K562 (cell line): ENCODE results near the gene ZFYVE28. TPM values are rescaled to one million over a fixed set of nuclear protein-coding genes. Genes with fewer than 3 reads are reported as not detected.

Source experiments
- BACH1 ChIP-seq: fragments of 200-800 bp; sonication (Bioruptor generic); IDR thresholded peaks from 2 replicates; pipeline ENCODE4 v1.6.1; 2016; ENCODE audit warnings: missing genetic modification characterization, missing compliant biosample characterization
- CBX8 ChIP-seq: fragments of 200-600 bp; sonication (generic); IDR thresholded peaks from 2 replicates; pipeline ENCODE4 v1.6.1; 2012; ENCODE audit warnings: borderline replicate concordance, mixed run types, low read depth, mild to moderate bottlenecking, moderate library complexity, mixed read lengths, low read length, control low read depth, inconsistent platforms; ENCODE audit not compliant: poor library complexity, severe bottlenecking; ENCODE audit errors: extremely low read depth
- ELF4 ChIP-seq: fragments of 450-650 bp; formaldehyde crosslinking; IDR thresholded peaks from 2 replicates; pipeline ENCODE4 v1.4.0; 2022; ENCODE audit warnings: missing genetic modification characterization
- MCM3 ChIP-seq: fragments of 450-650 bp; IDR thresholded peaks from 2 replicates; pipeline ENCODE4 v1.6.1; 2016
- MCM5 ChIP-seq: fragments of 450-650 bp; IDR thresholded peaks from 2 replicates; pipeline ENCODE4 v1.6.1; 2016; ENCODE audit warnings: low read depth
- MEIS2 ChIP-seq: fragments of 450-650 bp; IDR thresholded peaks from 2 replicates; pipeline ENCODE4 v1.6.1; 2014; ENCODE audit warnings: mild to moderate bottlenecking; ENCODE audit not compliant: partially characterized antibody
- NR4A1 ChIP-seq, 2 experiments: fragments of 250-450 bp in 1 of 2; fragments of 450-650 bp in 1 of 2; sonication (Bioruptor Pico) in 1 of 2; IDR thresholded peaks; 2 replicates each; pipeline versions ENCODE4 v1.4.0 to v1.6.1; 2016 to 2020; ENCODE audit warnings: mild to moderate bottlenecking in 2 of 2, missing compliant biosample characterization in 1 of 2, missing genetic modification characterization in 1 of 2, moderate library complexity in 1 of 2
- OTX1 ChIP-seq: fragments of 450-650 bp; formaldehyde crosslinking; IDR thresholded peaks from 2 replicates; pipeline ENCODE4 v1.4.0; 2022; ENCODE audit warnings: mild to moderate bottlenecking
- RNF2 ChIP-seq: sonication (generic); IDR thresholded peaks from 2 replicates; pipeline ENCODE4 v1.6.1; 2016
- SMAD3 ChIP-seq: fragments of 450-650 bp; formaldehyde crosslinking; conservative IDR thresholded peaks from 2 replicates; pipeline ENCODE4 v1.4.0; 2020; ENCODE audit warnings: mild to moderate bottlenecking
- SMAD4 ChIP-seq: fragments of 250-450 bp; sonication (Bioruptor Pico); conservative IDR thresholded peaks from 2 replicates; pipeline ENCODE4 v1.8.0; 2021; ENCODE audit warnings: inconsistent platforms, mild to moderate bottlenecking, moderate library complexity
- XRCC4 ChIP-seq: IDR thresholded peaks from one replicate; pipeline ENCODE4 v1.6.1; 2011; ENCODE audit not compliant: insufficient read depth, insufficient read length; ENCODE audit errors: extremely low read depth
- ZBTB7A ChIP-seq: IDR thresholded peaks from 2 replicates; pipeline ENCODE4 v1.6.1; 2011; ENCODE audit warnings: low read depth, mild to moderate bottlenecking, low read length, moderate library complexity, borderline replicate concordance; ENCODE audit not compliant: control insufficient read depth
- ZNF143 ChIP-seq: sonication (generic); formaldehyde crosslinking; IDR thresholded peaks from 2 replicates; pipeline ENCODE4 v1.9.0; 2022; ENCODE audit warnings: mild to moderate bottlenecking, missing genetic modification reagents
- ZNF175 ChIP-seq: fragments of 200-800 bp; sonication (Bioruptor generic); IDR thresholded peaks from 2 replicates; pipeline ENCODE4 v1.6.1; 2016; ENCODE audit warnings: low read depth, mild to moderate bottlenecking, missing genetic modification characterization, missing compliant biosample characterization
- ZNF586 ChIP-seq: fragments of 450-650 bp; formaldehyde crosslinking; conservative IDR thresholded peaks from 2 replicates; pipeline ENCODE4 v1.4.0; 2020; ENCODE audit warnings: mild to moderate bottlenecking, moderate library complexity
- polyA plus RNA-seq, 8 experiments: library from polyadenylated mRNA; depleted of rRNA in 4 of 8; stranded (reverse) in 5 of 8; unstranded in 3 of 8; fragments of >200 nt; fragmentation: Nextera tagmentation in 2 of 8; fragmentation: Illumina TruSeq in 1 of 8; extraction: Ambion mirVana in 2 of 8; extraction: Trizol in 1 of 8; gene quantifications; 2 replicates each; pipeline versions ENCODE4 v1.2.1 to v1.2.3, GENCODE V29; 2011 to 2014; ENCODE audit warnings: inconsistent platforms in 1 of 8, missing spikeins in 1 of 8
- total RNA-seq, 7 experiments: library from RNA; depleted of rRNA in 6 of 7; stranded (reverse); fragments of >200 nt in 6 of 7; fragmentation: Illumina TruSeq in 2 of 7; extraction: Trizol in 2 of 7; gene quantifications; 2 replicates each; pipeline versions ENCODE4 v1.2.1 to v1.2.3, GENCODE V29; 2011 to 2021; ENCODE audit warnings: low replicate concordance in 1 of 7
- TF ChIP-seq, protein P1 (sequence below): fragments of 450-650 bp; IDR thresholded peaks from 2 replicates; pipeline ENCODE4 v1.6.1; 2016; ENCODE audit warnings: antibody characterized with exemption
- TF ChIP-seq, protein P2 (sequence below): IDR thresholded peaks from 2 replicates; pipeline ENCODE4 v1.6.1; 2012; ENCODE audit warnings: low read depth, low read length, improper control_type of control experiment, borderline replicate concordance
- TF ChIP-seq, protein P3 (sequence below): sonication (generic); formaldehyde crosslinking; IDR thresholded peaks from 2 replicates; pipeline ENCODE4 v1.8.1; 2023; ENCODE audit warnings: mild to moderate bottlenecking, missing genetic modification reagents
- TF ChIP-seq, protein P4 (sequence below): sonication (generic); formaldehyde crosslinking; IDR thresholded peaks from 2 replicates; pipeline ENCODE4 v1.4.0; 2020; ENCODE audit warnings: mild to moderate bottlenecking, missing genetic modification reagents

ZFYVE28 gene
- total and polyA plus RNA-seq, 9 of the 15 experiments (the other 6 are each of a cell fraction or from before 2014, with no cell fraction given): 1.3 to 24.8 (median 8.9) TPM

DNA sequence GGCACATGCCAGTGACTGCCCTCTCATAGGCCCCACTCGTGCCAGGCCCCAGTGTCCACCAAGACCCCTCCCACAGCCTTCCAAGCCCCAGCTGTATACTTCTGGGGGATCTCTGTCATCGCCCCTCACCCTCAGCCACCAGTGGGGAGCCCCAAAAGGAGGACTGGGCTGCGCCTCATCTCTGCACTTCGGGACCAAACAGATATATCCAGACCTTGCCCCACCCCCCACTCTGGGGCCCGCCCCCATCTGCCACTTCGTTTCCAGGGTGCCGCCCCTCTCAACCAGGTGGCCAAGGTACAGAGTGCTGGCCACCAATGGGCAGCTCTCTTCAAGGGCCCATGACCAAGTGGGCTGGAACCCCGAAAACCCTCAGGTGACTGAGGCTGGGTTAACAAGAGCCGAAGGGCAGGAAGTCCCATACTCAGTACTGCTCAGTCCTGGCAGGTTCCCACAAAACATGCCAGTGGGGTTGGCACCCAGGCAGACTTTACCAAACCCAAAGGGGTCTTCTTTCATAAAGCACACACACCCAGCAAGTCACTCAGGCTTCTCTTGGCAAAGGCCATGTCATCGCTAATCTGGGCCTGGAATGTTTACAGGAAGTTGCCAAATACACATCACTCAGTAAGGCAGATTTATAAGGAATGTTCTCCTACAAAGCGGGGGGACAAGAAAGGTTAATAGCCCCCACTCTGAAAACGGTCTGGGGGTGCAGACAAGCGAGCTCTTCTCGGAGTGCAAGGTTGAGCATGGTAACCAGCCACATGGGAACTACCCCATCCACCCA is 4.4 kb downstream of the ZFYVE28 start (continued):
- TF ChIP-seq, protein P1, sequence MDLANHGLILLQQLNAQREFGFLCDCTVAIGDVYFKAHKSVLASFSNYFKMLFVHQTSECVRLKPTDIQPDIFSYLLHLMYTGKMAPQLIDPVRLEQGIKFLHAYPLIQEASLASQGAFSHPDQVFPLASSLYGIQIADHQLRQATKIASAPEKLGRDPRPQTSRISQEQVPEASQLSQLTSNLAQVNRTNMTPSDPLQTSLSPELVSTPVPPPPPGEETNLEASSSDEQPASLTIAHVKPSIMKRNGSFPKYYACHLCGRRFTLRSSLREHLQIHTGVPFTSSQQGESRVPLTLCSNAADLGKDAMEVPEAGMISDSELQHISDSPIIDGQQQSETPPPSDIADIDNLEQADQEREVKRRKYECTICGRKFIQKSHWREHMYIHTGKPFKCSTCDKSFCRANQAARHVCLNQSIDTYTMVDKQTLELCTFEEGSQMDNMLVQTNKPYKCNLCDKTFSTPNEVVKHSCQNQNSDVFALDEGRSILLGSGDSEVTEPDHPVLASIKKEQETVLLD: no peak
- TF ChIP-seq ZBTB7A: 0 out of 2 replicates have a peak, but pooled peaks have one; percentile 15
- TF ChIP-seq MEIS2: peak; percentile 74
- TF ChIP-seq ZNF175 (CRISPR knock-in tag): peak; percentile 29; the same call in 1 of the 2 replicates
- no peak for TF ChIP-seq SMAD3 (CRISPR knock-in tag)
- TF ChIP-seq NR4A1 (CRISPR knock-in tag; IDR thresholded peaks at IDR 0.05): no peak
- TF ChIP-seq NR4A1 (tag; IDR thresholded peaks at IDR 0.05): no peak
- TF ChIP-seq, protein P2, sequence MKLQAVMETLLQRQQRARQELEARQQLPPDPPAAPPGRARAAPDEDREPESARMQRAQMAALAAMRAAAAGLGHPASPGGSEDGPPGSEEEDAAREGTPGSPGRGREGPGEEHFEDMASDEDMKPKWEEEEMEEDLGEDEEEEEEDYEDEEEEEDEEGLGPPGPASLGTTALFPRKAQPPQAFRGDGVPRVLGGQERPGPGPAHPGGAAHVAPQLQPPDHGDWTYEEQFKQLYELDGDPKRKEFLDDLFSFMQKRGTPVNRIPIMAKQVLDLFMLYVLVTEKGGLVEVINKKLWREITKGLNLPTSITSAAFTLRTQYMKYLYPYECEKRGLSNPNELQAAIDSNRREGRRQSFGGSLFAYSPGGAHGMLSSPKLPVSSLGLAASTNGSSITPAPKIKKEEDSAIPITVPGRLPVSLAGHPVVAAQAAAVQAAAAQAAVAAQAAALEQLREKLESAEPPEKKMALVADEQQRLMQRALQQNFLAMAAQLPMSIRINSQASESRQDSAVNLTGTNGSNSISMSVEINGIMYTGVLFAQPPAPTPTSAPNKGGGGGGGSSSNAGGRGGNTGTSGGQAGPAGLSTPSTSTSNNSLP: no peak
- TF ChIP-seq, protein P3, sequence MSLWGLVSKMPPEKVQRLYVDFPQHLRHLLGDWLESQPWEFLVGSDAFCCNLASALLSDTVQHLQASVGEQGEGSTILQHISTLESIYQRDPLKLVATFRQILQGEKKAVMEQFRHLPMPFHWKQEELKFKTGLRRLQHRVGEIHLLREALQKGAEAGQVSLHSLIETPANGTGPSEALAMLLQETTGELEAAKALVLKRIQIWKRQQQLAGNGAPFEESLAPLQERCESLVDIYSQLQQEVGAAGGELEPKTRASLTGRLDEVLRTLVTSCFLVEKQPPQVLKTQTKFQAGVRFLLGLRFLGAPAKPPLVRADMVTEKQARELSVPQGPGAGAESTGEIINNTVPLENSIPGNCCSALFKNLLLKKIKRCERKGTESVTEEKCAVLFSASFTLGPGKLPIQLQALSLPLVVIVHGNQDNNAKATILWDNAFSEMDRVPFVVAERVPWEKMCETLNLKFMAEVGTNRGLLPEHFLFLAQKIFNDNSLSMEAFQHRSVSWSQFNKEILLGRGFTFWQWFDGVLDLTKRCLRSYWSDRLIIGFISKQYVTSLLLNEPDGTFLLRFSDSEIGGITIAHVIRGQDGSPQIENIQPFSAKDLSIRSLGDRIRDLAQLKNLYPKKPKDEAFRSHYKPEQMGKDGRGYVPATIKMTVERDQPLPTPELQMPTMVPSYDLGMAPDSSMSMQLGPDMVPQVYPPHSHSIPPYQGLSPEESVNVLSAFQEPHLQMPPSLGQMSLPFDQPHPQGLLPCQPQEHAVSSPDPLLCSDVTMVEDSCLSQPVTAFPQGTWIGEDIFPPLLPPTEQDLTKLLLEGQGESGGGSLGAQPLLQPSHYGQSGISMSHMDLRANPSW (CRISPR knock-in tag): no peak
- no peak for TF ChIP-seq RNF2
- no peak for TF ChIP-seq ZNF586
- no peak for TF ChIP-seq CBX8
- peak; percentile 46; the same call in 1 of the 2 replicates for TF ChIP-seq SMAD4 (CRISPR knock-in tag)
- TF ChIP-seq MCM3: no peak
- TF ChIP-seq BACH1 (tag): peak; percentile 32; the same call in 1 of the 2 replicates
- TF ChIP-seq MCM5: no peak
- TF ChIP-seq OTX1 (CRISPR knock-in tag): no peak
- TF ChIP-seq XRCC4: no peak
- no peak for TF ChIP-seq ZNF143 (CRISPR knock-in tag)
- TF ChIP-seq, protein P4, sequence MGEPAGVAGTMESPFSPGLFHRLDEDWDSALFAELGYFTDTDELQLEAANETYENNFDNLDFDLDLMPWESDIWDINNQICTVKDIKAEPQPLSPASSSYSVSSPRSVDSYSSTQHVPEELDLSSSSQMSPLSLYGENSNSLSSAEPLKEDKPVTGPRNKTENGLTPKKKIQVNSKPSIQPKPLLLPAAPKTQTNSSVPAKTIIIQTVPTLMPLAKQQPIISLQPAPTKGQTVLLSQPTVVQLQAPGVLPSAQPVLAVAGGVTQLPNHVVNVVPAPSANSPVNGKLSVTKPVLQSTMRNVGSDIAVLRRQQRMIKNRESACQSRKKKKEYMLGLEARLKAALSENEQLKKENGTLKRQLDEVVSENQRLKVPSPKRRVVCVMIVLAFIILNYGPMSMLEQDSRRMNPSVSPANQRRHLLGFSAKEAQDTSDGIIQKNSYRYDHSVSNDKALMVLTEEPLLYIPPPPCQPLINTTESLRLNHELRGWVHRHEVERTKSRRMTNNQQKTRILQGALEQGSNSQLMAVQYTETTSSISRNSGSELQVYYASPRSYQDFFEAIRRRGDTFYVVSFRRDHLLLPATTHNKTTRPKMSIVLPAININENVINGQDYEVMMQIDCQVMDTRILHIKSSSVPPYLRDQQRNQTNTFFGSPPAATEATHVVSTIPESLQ: no peak
- no peak for TF ChIP-seq ELF4 (CRISPR knock-in tag)
